Loucy (cell line): ENCODE measurements around the gene KRT79.

Experiments used
- H2AFZ ChIP-seq: fragments of 200-600 bp; sonication (generic); 2 replicates; pipeline ENCODE4 v1.6.0; 2016; ENCODE audit warnings: antibody characterized with exemption, mild to moderate bottlenecking, low read length, moderate library complexity
- H3F3A ChIP-seq: fragments of 200-600 bp; 2 replicates; pipeline ENCODE4 v1.6.0; 2016; ENCODE audit warnings: antibody characterized with exemption, low read depth, mild to moderate bottlenecking
- H3K27me3 ChIP-seq: fragments of 200-600 bp; sonication (generic); 2 replicates; pipeline ENCODE4 v1.6.1; 2014; ENCODE audit warnings: low read length, mild to moderate bottlenecking; ENCODE audit not compliant: insufficient read depth, poor library complexity, severe bottlenecking
- H3K36me3 ChIP-seq: fragments of 200-600 bp; sonication (generic); 2 replicates; pipeline ENCODE4 v1.6.1; 2016; ENCODE audit warnings: low read length; ENCODE audit not compliant: insufficient read depth
- H3K4me1 ChIP-seq: fragments of 200-600 bp; sonication (generic); 2 replicates; pipeline ENCODE4 v1.5.1; 2014; ENCODE audit warnings: low read length, mild to moderate bottlenecking; ENCODE audit not compliant: insufficient read depth, poor library complexity, severe bottlenecking
- H3K4me2 ChIP-seq: fragments of 200-600 bp; sonication (generic); 2 replicates; pipeline ENCODE4 v1.6.0; 2014; ENCODE audit warnings: antibody characterized with exemption, low read length, low read depth, mild to moderate bottlenecking; ENCODE audit not compliant: poor library complexity, severe bottlenecking
- H3K4me3 ChIP-seq: fragments of 200-600 bp; sonication (generic); 2 replicates; pipeline ENCODE4 v1.5.1; 2014; ENCODE audit warnings: low read length, mild to moderate bottlenecking, mixed read lengths; ENCODE audit not compliant: poor library complexity, severe bottlenecking
- H3K79me2 ChIP-seq: fragments of 200-600 bp; sonication (generic); 2 replicates; pipeline ENCODE4 v1.6.1; 2014; ENCODE audit warnings: low read length; ENCODE audit not compliant: insufficient read depth
- H3K9ac ChIP-seq: fragments of 200-600 bp; sonication (generic); 2 replicates; pipeline ENCODE4 v1.6.0; 2014; ENCODE audit warnings: mild to moderate bottlenecking, low read depth, low read length, moderate library complexity; ENCODE audit not compliant: poor library complexity, severe bottlenecking
- H3K9me2 ChIP-seq: fragments of 200-600 bp; sonication (generic); replicated peaks from 2 replicates; pipeline ENCODE4 v1.6.1; 2016; ENCODE audit warnings: low read depth, low read length, mixed read lengths
- H3K9me3 ChIP-seq: fragments of 200-600 bp; sonication (generic); 2 replicates; pipeline ENCODE4 v1.6.1; 2014; ENCODE audit warnings: mild to moderate bottlenecking, antibody characterized with exemption, low read length, low read depth; ENCODE audit not compliant: insufficient read depth
- H4K20me1 ChIP-seq: fragments of 200-600 bp; sonication (generic); 2 replicates; pipeline ENCODE4 v1.6.0; 2014; ENCODE audit warnings: antibody characterized with exemption, low read length, mild to moderate bottlenecking; ENCODE audit not compliant: insufficient read depth, poor library complexity, severe bottlenecking
- EZH2phosphoT487 ChIP-seq: fragments of 200-600 bp; IDR thresholded peaks from 2 replicates; pipeline ENCODE4 v1.6.1; 2018; ENCODE audit warnings: antibody characterized with exemption, mild to moderate bottlenecking, moderate library complexity, borderline replicate concordance
- TF ChIP-seq, protein P1 (sequence below): fragments of 200-600 bp; sonication (generic); conservative IDR thresholded peaks from 2 replicates; pipeline ENCODE4 v1.5.1; 2014; ENCODE audit warnings: mild to moderate bottlenecking, antibody characterized with exemption, low read length

The KRT79 gene

GRCh38 chr12:52821071-52821730, 12.9 kb downstream of the KRT79 start:
- no peaks in the 10 kb centered on the region for H3F3A ChIP-seq
- H3K4me1 ChIP-seq = no peaks in the 10 kb centered on the region
- no peak overlapping the region for H3K4me2 ChIP-seq
- H3K9me3 ChIP-seq = no peaks in the 10 kb centered on the region
- no peaks in the 10 kb centered on the region for H3K79me2 ChIP-seq
- TF ChIP-seq EZH2phosphoT487 = no peak
- TF ChIP-seq, protein P1, sequence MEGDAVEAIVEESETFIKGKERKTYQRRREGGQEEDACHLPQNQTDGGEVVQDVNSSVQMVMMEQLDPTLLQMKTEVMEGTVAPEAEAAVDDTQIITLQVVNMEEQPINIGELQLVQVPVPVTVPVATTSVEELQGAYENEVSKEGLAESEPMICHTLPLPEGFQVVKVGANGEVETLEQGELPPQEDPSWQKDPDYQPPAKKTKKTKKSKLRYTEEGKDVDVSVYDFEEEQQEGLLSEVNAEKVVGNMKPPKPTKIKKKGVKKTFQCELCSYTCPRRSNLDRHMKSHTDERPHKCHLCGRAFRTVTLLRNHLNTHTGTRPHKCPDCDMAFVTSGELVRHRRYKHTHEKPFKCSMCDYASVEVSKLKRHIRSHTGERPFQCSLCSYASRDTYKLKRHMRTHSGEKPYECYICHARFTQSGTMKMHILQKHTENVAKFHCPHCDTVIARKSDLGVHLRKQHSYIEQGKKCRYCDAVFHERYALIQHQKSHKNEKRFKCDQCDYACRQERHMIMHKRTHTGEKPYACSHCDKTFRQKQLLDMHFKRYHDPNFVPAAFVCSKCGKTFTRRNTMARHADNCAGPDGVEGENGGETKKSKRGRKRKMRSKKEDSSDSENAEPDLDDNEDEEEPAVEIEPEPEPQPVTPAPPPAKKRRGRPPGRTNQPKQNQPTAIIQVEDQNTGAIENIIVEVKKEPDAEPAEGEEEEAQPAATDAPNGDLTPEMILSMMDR = no peak
- H3K36me3 ChIP-seq = no peaks in the 10 kb centered on the region
- no peak overlapping the region for H3K9ac ChIP-seq
- no peaks in the 10 kb centered on the region for H3K27me3 ChIP-seq
- no peaks in the 10 kb centered on the region for H4K20me1 ChIP-seq
- no peak overlapping the region for H2AFZ ChIP-seq
- no peaks in the 10 kb centered on the region for H3K9me2 ChIP-seq
- H3K4me3 ChIP-seq = no peak overlapping the region

GRCh38 chr12:52820521-52820920, 13.6 kb downstream of the KRT79 start:
- Histone ChIP-seq H3K27me3 (no peaks in the 10 kb centered on the region), H3K36me3 (no peaks in the 10 kb centered on the region), H3K4me2 (no peak overlapping the region), H3K4me1 (no peaks in the 10 kb centered on the region), H3K9ac (no peak overlapping the region), H3K79me2 (no peaks in the 10 kb centered on the region), H3F3A (no peaks in the 10 kb centered on the region), H3K4me3 (no peak overlapping the region), H4K20me1 (no peaks in the 10 kb centered on the region), H3K9me3 (no peaks in the 10 kb centered on the region), H3K9me2 (no peaks in the 10 kb centered on the region), H2AFZ (no peak overlapping the region)
- TF ChIP-seq EZH2phosphoT487 = no peak
- TF ChIP-seq, protein P1 = no peak

GRCh38 chr12:52819731-52820510, 14.2 kb downstream of the KRT79 start:
- Histone ChIP-seq H3K4me2 (no peak overlapping the region), H4K20me1 (no peaks in the 10 kb centered on the region), H3K9me2 (no peaks in the 10 kb centered on the region), H3F3A (no peaks in the 10 kb centered on the region), H3K79me2 (no peaks in the 10 kb centered on the region), H3K27me3 (no peaks in the 10 kb centered on the region), H3K36me3 (no peaks in the 10 kb centered on the region), H3K9ac (no peak overlapping the region), H2AFZ (no peak overlapping the region), H3K9me3 (no peaks in the 10 kb centered on the region), H3K4me1 (no peaks in the 10 kb centered on the region), H3K4me3 (no peak overlapping the region)
- TF ChIP-seq, protein P1 = no peak
- no peak for TF ChIP-seq EZH2phosphoT487
